ENCODE data around the gene PPIL4. TPM values are rescaled to one million over a fixed set of nuclear protein-coding genes. Genes with fewer than 3 reads are reported as not detected.

PPIL4 gene
- total and polyA plus RNA-seq, 10 of the 15 experiments (the other 5 are each of a cell fraction or from before 2014, with no cell fraction given) = 8.0 to 28.4 (median 24.3) TPM

DNA sequence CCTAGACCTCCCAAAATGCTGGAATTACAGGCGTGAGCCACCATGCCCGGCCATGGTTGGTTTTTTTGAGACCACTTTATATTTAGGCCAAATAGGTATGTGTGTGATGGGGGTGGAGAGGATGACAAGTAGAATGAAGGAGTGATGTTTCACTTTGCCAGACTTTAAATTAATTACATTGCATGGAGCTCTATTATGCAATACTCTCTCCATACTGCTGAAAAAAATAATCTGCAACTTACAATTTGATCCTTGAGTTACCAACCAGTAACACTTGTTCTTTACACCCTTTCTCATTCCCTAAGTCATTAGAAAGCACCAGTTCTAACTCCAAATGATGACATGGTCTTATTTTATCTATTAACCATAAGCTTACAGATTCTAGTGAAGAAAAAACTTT is 47.1 kb upstream of the PPIL4 start:
- Histone ChIP-seq H3K27me3 (replicated peaks in 1 of 2; ENCODE audit: control insufficient read depth in 2 of 2, insufficient read depth in 2 of 2, low read length in 1 of 2) (no peaks in the 10 kb centered on the region), H4K20me1 (ENCODE audit: control insufficient read depth, insufficient read depth) (no peaks in the 10 kb centered on the region), H3K4me2 (ENCODE audit: control insufficient read depth, insufficient read depth) (no peak overlapping the region), H3K27ac (ENCODE audit: control insufficient read depth, insufficient read depth) (no peak overlapping the region), H3K4me1 (ENCODE audit: control insufficient read depth, insufficient read depth, low read length) (no peaks in the 10 kb centered on the region), H3K79me2 (ENCODE audit: control insufficient read depth, insufficient read depth, low read length) (no peaks in the 10 kb centered on the region), H3K4me3 (no peak overlapping the region), H3K9me3 (replicated peaks; ENCODE audit: control insufficient read depth, insufficient read depth, low read length) (no peaks in the 10 kb centered on the region), H3K36me3 (ENCODE audit: control insufficient read depth in 2 of 2, insufficient read depth in 2 of 2, low read length in 1 of 2) (peaks cover 0 to 21% of the 10 kb centered on the region in 2 experiments; a peak in 3 of 4 replicates), H3K9ac (ENCODE audit: control insufficient read depth, insufficient read depth, low read length) (no peak overlapping the region), H2AFZ (ENCODE audit: control insufficient read depth, low read depth, low read length) (no peak overlapping the region)
- intact Hi-C loops (cut with micrococcal nuclease; ENCODE audit: unreplicated experiment) = no loop called here
- ChIA-PET SMC1A (ENCODE audit: uncharacterized antibody, unreplicated experiment) (interaction anchor here (2.5 kb wide), 1 partner anchor 11 kb away, joined by 9 read pairs; no protein-coding TSS in a partner anchor), CTCF (no interaction called here), POLR2A (interaction anchor here (1.3 kb wide), 1 partner anchor 13 kb away, joined by 3 read pairs; no protein-coding TSS in a partner anchor), RAD21 (ENCODE audit: unreplicated experiment) (no interaction called here)
- in situ Hi-C loops (cut with MboI) = no loop called here
- no peak for TF ChIP-seq FOXM1 (IDR thresholded peaks at IDR 0.05; ENCODE audit: low read depth, low read length)
- TF ChIP-seq, protein P1, sequence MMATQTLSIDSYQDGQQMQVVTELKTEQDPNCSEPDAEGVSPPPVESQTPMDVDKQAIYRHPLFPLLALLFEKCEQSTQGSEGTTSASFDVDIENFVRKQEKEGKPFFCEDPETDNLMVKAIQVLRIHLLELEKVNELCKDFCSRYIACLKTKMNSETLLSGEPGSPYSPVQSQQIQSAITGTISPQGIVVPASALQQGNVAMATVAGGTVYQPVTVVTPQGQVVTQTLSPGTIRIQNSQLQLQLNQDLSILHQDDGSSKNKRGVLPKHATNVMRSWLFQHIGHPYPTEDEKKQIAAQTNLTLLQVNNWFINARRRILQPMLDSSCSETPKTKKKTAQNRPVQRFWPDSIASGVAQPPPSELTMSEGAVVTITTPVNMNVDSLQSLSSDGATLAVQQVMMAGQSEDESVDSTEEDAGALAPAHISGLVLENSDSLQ (IDR thresholded peaks at IDR 0.05) = no peak
- TF ChIP-seq, protein P2, sequence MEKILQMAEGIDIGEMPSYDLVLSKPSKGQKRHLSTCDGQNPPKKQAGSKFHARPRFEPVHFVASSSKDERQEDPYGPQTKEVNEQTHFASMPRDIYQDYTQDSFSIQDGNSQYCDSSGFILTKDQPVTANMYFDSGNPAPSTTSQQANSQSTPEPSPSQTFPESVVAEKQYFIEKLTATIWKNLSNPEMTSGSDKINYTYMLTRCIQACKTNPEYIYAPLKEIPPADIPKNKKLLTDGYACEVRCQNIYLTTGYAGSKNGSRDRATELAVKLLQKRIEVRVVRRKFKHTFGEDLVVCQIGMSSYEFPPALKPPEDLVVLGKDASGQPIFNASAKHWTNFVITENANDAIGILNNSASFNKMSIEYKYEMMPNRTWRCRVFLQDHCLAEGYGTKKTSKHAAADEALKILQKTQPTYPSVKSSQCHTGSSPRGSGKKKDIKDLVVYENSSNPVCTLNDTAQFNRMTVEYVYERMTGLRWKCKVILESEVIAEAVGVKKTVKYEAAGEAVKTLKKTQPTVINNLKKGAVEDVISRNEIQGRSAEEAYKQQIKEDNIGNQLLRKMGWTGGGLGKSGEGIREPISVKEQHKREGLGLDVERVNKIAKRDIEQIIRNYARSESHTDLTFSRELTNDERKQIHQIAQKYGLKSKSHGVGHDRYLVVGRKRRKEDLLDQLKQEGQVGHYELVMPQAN (conservative IDR thresholded peaks at IDR 0.05) = no peak
- TF ChIP-seq NR2C2 (IDR thresholded peaks at IDR 0.05; ENCODE audit: borderline replicate concordance, control insufficient read depth, insufficient read length, low read depth) = no peak
- no peak for TF ChIP-seq BRCA1 (IDR thresholded peaks at IDR 0.05; ENCODE audit: low read depth, low read length)
- no peak for TF ChIP-seq ZNF622 (IDR thresholded peaks at IDR 0.05)
- no peak for TF ChIP-seq ZNF217 (IDR thresholded peaks at IDR 0.05)
- TF ChIP-seq, protein P3, sequence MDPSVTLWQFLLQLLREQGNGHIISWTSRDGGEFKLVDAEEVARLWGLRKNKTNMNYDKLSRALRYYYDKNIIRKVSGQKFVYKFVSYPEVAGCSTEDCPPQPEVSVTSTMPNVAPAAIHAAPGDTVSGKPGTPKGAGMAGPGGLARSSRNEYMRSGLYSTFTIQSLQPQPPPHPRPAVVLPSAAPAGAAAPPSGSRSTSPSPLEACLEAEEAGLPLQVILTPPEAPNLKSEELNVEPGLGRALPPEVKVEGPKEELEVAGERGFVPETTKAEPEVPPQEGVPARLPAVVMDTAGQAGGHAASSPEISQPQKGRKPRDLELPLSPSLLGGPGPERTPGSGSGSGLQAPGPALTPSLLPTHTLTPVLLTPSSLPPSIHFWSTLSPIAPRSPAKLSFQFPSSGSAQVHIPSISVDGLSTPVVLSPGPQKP (IDR thresholded peaks at IDR 0.05; ENCODE audit: low read depth, low read length) = no peak
- 91% methylated on average over 2 of the region's 2 CpGs for WGBS (ENCODE audit: insufficient coverage, insufficient replicate concordance, low lambda C conversion rate, missing lambda C conversion rate)
- no peak for FAIRE-seq
- no peak for DNase-seq (ENCODE audit: low read depth, low spot score)
- ATAC-seq = no peak
- no TSS peak for BruUV-seq (replicated peaks)
